MM.1S (cell line): ENCODE data around the gene TAS1R1.

Experiments used
- CTCF ChIP-seq: fragments of 300-600 bp; sonication (generic); IDR thresholded peaks from 2 replicates; pipeline ENCODE4 v1.5.1; 2016; ENCODE audit warnings: antibody characterized with exemption, low read length, mixed read lengths
- EZH2phosphoT487 ChIP-seq: fragments of 300-600 bp; sonication (generic); IDR thresholded peaks from 2 replicates; pipeline ENCODE4 v1.6.1; 2018; ENCODE audit warnings: antibody characterized with exemption, low read length

DNA sequence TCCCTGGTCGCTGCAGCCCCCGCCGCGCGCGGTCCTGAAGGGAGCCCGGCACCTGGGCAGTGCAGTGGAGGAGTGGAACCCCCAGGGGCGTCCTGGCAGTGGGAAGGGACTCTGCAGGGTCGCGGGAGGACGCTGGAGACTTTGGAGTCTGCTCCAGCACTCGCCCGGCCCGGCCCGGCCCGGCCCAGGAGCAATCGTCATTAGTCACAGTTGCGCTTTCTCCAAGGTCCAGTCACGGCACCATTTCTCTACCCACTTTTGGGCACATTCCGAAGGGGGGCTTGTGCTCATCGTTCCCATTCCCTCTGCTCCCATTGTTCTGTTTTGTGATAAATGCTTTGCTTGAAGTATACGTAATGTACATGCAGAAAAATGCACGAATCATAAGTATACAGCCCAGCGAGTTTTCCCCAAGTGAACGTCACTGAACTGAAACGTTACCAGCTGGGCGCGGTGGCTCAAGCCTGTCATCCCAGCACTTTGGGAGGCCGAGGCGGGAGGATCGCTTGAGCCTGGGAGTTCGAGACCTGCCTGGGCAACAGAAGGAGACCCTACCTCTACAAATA is 70.6 kb downstream of the TAS1R1 start:
- no peak for TF ChIP-seq CTCF
- TF ChIP-seq EZH2phosphoT487, result no peak
